Hypothalamus (tissue), 51 donors: ENCODE measurements around the gene FAM3C.
"Not testable (repeated sequence)": the region's sequence is repeated elsewhere in the genome, so short reads cannot be mapped to it uniquely, and the experiment has no call there.

Experiments
- DNase-seq, 51 donors: peaks; one replicate each; lab custom pipeline; 2025; lab: John Stamatoyannopoulos, UW

Gene FAM3C

GRCh38 chr7:121395961-121396757 lies at the start of gene FAM3C:
TSS of gene FAM3C (minus strand) at chr7:121396308. CDS start at chr7:121382969, 13,339 bp downstream.
- DNase-seq = peak; percentile 27 to 95 (median 83)

DNA sequence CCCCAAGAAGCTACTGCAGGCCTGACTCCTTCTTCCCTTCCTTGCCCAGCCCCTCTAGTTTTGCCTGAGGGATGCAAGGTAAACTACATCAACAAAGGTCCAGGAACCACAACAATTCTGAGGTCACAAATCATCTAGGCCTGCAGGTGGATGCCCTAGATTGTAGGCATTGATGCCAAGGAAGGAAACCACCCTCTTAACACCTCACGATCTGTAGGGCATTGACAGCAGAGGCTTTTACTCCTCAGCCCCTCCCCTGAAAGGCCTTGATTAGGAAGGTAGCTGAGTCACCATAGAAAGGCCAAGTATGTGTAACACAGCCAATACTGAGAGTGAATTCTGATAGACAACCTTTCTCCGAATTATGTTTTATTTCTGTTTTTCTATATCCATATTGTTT lies 46.7 kb upstream of the FAM3C start:
- no peak for DNase-seq

GRCh38 chr7:121440857-121441503 lies 44.9 kb upstream of the FAM3C start:
- no peak for DNase-seq

DNA sequence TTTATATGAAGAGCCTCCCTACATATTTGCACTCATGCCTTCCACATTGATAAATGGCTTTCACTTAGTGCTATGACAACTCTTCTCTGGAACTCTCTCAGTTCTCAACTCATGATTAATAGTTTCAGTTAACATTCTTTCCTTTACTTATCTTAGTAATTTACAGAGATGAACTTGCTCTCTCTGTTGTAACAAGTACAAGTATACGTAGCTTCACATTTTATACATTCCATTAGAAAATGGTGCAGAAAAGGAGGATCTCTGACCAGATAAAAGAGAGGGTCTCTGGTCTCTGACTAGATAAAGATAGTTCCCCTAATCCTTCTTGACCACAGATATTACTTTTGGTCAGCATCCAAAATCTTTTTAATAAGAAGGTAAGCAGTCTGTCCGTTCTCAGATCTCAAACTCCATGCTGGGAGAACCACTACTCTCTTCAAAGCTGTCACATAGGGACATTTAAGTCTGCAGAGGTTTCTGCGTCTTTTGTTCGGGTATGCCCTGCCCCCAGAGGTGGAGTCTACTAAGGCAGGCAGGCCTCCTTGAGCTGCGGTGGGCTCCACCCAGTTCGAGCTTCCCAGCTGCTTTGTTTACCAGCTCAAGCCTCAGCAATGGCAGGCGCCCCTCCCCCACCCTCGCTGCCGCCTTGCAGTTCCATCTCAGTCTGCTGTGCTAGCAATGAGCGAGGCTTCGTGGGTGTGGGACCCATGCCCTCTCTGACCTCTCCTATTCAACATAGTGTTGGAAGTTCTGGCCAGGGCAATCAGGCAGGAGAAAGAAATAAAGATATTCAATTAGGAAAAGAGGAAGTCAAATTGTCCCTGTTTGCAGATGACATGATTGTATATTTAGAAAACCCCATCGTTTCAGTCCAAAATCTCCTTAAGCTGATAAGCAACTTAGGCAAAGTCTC lies 42.2 kb upstream of the FAM3C start:
- DNase-seq = peak in 26 of 51 donors; percentile 0 to 58 (median 17)

- no peak for DNase-seq
Observed at GRCh38 chr7:121437470-121437869, 41.4 kb upstream of the FAM3C start.

DNA sequence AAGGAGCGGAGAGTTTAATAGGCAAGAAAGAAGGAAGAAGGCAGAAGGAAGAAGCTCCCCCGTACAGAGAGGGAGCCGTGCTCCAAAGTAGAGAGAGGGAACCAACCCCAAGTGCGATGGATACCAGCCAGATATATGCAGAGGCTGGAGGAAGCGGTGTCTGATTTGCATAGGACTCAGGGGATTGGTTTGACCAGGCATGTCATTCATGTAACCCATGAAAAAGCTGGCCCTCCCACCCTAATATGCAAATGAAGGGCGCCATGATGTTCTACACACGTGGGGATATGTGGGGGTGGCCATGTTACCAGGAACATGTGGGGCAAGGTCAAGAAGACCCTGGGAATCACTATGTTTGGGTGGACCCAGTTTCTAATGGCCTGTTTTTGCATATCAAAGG lies 40.6 kb upstream of the FAM3C start:
- no peak for DNase-seq

DNA sequence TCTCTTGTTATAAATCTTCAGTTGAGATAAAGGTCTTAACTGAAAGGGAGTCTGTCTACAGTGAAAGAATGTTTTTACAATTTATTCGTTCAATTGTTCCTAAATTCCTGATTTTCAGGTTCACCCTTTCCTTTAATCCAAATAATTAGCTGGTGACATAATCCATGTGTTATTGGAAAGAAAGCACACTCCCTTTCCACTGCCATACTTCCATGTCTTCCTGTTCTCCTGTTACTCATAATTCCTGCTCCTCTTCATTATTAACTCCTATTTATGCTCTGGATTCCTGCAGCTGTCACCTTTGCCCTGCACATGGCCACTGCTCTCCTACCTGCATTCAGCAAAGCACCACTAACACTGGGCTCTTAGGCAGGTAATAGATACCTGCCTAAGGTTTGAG lies 40.0 kb upstream of the FAM3C start:
- DNase-seq = no peak

- no peak for DNase-seq
Observed at GRCh38 chr7:121433775-121434174, 37.7 kb upstream of the FAM3C start.

DNA sequence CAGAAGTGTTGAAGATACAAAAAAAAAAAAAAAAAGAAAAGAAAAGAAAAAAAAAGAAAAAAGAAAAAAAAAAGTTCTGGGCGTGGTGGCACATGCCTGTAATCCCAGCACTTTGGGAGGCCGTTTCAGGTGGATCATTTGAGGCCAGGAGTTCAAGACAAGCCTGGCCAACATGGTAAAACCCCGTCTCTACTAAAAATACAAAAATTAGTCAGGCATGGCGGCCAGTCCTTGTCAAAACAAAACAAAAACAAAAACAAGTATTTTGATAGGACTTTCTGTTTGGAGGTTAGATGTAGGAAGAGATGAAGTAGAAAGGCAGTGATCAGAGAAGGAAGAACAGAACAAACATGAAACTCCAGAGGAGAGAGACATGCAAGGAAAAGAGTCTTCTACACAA lies 36.4 kb upstream of the FAM3C start:
- not testable (repeated sequence) for DNase-seq

- DNase-seq = no peak
Observed at GRCh38 chr7:121431996-121432395, 35.9 kb upstream of the FAM3C start.

GRCh38 chr7:121431389-121431995 lies 35.4 kb upstream of the FAM3C start:
- no peak for DNase-seq

- DNase-seq = no peak
Observed at GRCh38 chr7:121430558-121430957, 34.5 kb upstream of the FAM3C start.

GRCh38 chr7:121429798-121430197 lies 33.7 kb upstream of the FAM3C start:
- DNase-seq = no peak

DNA sequence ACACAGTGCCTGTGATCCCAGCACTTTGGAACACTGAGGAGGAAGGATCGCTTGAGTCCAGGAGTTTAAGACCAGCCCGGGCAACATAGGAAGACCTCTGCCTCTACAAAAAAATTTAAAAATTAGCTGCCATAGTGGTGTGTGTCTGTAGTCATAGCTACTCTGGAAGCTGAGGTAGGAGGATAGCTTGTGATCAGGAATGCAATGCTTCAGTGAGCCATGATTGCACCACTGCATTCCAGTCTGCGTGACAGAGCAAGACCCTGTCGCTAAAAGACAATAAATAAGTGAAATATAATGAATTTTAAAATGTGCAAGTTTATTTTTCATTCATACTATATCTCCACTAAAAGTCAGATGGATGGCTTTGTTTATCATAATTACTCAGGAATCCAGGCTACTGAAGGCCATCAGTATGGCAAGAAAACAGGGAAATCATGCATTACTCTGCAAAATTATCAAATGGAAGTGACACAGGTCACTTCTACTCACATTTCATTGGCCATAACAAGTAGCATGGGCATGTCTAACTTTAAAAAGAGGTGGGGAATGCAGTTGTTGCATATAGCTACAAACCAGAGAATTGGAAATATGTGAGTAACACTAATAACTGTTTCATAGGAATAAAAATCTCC lies 32.9 kb upstream of the FAM3C start:
- DNase-seq = no peak

- DNase-seq = not testable (repeated sequence)
Observed at GRCh38 chr7:121421743-121422142, 25.6 kb upstream of the FAM3C start.

DNA sequence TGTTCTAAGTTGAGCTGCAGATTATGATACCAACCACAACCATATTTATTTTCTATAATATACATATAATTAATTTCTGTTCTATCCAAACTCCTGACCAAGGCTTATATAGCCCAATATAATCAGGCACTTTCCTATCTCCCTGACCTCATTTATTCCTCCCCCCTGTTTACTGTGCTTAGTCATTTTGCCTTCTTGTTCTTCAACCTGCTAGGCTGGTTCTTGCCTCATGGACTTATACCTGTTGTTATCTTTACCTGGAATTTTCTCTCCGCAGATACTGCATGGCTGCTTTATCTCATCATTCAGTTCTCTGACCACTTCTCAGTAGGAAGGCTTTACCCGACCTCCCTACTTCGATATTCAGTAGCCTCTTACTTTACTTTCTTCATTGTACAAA lies 24.9 kb upstream of the FAM3C start:
- no peak for DNase-seq

DNA sequence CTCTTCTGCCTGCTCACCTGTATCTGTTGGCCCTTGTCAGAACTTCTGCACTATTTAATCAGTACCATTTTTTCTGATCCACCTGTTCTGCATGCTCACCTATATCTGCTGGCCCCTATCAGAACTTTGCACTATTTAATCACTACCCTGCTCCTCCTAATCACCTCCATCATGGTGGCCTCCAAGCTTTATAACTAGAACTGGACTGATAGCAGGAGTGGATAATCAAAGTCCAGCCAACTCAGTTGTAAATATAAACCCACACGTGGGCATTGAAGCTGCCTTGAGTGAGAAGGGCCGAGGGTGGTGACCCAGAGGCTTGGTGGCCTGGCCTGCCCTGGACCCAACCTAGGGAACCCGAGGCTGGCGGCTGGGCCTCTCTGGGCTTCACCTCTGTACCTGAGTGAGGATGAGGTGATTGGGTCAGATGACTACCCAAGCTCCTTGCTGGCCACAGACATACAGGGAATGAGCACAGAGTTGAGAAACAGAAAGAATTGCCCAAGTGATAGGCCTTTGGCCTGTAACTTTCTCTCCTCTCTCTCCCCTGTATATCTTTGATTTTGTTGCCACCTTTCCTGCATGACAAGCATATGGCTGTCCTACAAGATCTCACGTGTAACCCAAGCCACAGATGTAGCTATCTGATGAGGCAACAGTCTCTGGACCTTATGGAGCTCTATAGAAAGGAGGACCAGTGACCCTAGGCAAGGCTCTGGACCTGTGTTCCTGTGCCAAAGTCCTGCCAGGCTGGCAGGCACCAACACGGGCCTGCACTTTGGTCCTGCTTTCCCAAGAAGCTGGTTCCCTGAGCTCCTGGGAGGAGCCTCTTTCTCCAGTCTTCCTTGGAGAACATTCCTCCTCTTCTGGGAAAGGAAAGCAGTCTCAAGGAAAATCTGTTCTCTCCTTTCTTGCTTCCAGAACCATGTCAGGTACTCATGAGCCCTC lies 23.4 kb upstream of the FAM3C start:
- no peak for DNase-seq

DNA sequence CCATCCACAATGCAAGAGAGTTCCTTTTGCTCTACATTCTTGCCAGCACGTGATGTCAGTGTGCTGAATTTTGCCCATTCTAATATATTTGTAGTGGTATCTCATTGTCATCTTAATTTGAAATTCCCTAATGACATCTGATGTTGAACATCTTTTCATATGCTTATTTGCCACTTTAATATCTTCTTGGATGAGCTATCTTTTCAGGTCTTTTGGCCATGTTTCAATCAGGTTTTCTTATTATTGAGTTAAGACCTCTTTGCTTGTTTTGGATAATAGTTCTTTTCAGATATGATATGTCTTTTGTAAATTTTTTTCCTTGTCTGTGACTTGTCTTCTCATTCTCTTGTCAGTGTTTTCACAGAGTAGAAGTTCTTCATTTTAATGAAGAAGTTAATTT lies 20.4 kb upstream of the FAM3C start:
- DNase-seq = no peak

DNA sequence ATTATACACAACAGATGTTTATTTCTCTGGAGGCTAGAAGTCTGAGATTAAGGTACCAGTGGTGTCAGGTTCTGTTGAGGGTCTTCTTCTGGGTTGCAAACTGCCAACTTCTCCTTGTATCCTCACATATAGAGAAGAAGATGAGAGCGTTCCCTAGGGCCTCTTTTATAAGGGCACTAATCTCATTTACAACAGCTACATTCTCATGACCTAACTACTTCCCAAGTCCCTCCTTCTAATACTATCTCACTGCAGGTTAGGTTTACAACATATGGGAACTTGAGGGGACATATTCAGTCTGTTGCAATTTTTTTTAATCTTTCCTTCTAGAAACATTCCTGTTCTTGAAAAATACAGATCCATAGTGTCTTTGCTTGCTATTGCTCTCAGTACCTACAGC lies 18.3 kb upstream of the FAM3C start:
- no peak for DNase-seq
